Effector CD8-positive, alpha-beta T cell (primary cell): ENCODE data around the gene FAAP24.
"Not testable (repeated sequence)": the region's sequence is repeated elsewhere in the genome, so short reads cannot be mapped to it uniquely, and the experiment has no call there.

ENCODE experiments used
- DNase-seq: peaks from one replicate; lab custom pipeline; 2025; lab: John Stamatoyannopoulos, UW

The FAAP24 gene

GRCh38 chr19:32998722-32999121 is 26.7 kb downstream of the FAAP24 start:
- no peak for DNase-seq

GRCh38 chr19:33000510-33000909 is 28.5 kb downstream of the FAAP24 start:
- DNase-seq = no peak

GRCh38 chr19:33000910-33001309 is 28.9 kb downstream of the FAAP24 start:
- DNase-seq = no peak

- DNase-seq = not testable (repeated sequence)
Observed at GRCh38 chr19:33002126-33002865, 30.3 kb downstream of the FAAP24 start.

- DNase-seq = not testable (repeated sequence)
Observed at GRCh38 chr19:33003424-33004024, 31.5 kb downstream of the FAAP24 start.

- DNase-seq = no peak
Observed at GRCh38 chr19:33005440-33005839, 33.4 kb downstream of the FAAP24 start.

GRCh38 chr19:33008738-33009137 is 36.7 kb downstream of the FAAP24 start:
- DNase-seq = no peak

GRCh38 chr19:33010891-33011290 is 38.8 kb downstream of the FAAP24 start:
- DNase-seq = not testable (repeated sequence)

GRCh38 chr19:33022472-33023116 is 50.6 kb downstream of the FAAP24 start:
- DNase-seq = no peak

GRCh38 chr19:33024398-33024797 is 52.4 kb downstream of the FAAP24 start:
- no peak for DNase-seq

GRCh38 chr19:33025468-33026238 is 53.6 kb downstream of the FAAP24 start:
- not testable (repeated sequence) for DNase-seq

GRCh38 chr19:33026602-33027001 is 54.6 kb downstream of the FAAP24 start:
- DNase-seq = not testable (repeated sequence)
